ENCODE data around the gene CSNK1A1.
"Not testable (repeated sequence)": the region's sequence is repeated elsewhere in the genome, so short reads cannot be mapped to it uniquely, and the experiment has no call there.

The CSNK1A1 gene

DNA sequence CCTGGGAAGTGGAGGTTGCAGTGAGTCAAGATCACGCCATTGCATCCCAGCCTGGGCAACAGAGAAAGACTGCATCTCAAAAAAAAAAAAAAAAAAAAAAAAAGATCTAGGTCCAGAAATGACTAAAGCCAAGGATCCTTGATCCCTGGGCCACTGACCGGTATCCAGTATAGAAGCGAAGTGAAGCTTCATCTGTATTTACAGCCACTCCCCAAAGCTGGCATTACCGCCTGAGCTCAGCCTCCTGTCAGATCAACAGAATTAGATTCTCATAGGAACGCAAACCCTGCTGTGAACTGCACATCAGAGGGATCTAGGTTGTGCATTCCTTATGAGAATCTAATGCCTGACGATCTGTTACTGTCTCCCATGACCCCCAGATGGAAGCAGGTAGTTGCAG is 9.3 kb downstream of the CSNK1A1 start:
- DNase-seq (ENCODE audit: insufficient read length, low spot score) = no peak
- no peak for FAIRE-seq
- TF ChIP-seq TAF1 (IDR thresholded peaks at IDR 0.05; ENCODE audit: low read depth, low read length) (no peak), POLR2AphosphoS5 (IDR thresholded peaks at IDR 0.05; ENCODE audit: low read depth, low read length) (peak; percentile 56; the same call in 1 of the 2 replicates), SPI1 (IDR thresholded peaks at IDR 0.05; ENCODE audit: low read depth, low read length) (no peak)

- FAIRE-seq (no peak), DNase-seq (ENCODE audit: insufficient read length, low spot score) (no peak)
- TF ChIP-seq SPI1 (IDR thresholded peaks at IDR 0.05; ENCODE audit: low read depth, low read length) = no peak
- no peak for TF ChIP-seq TAF1 (IDR thresholded peaks at IDR 0.05; ENCODE audit: low read depth, low read length)
- no peak for TF ChIP-seq POLR2A (IDR thresholded peaks at IDR 0.05; ENCODE audit: low read depth, low read length)
- no peak for TF ChIP-seq POLR2AphosphoS5 (IDR thresholded peaks at IDR 0.05; ENCODE audit: low read depth, low read length)
- TF ChIP-seq POU2F2 (IDR thresholded peaks at IDR 0.05; ENCODE audit: low read depth, low read length) = no peak
- no peak for TF ChIP-seq PAX5 (IDR thresholded peaks at IDR 0.05; ENCODE audit: insufficient read depth, low read length, severe bottlenecking)
Observed at GRCh38 chr5:149540089-149540488, 11.2 kb downstream of the CSNK1A1 start.

- no peak for DNase-seq (ENCODE audit: insufficient read length, low spot score)
- no peak for TF ChIP-seq TAF1 (IDR thresholded peaks at IDR 0.05; ENCODE audit: low read depth, low read length)
- TF ChIP-seq POU2F2 (IDR thresholded peaks at IDR 0.05; ENCODE audit: low read depth, low read length) = no peak
- TF ChIP-seq SPI1 (IDR thresholded peaks at IDR 0.05; ENCODE audit: low read depth, low read length) = no peak
- TF ChIP-seq PAX5 (IDR thresholded peaks at IDR 0.05; ENCODE audit: insufficient read depth, low read length, severe bottlenecking) = no peak
- no peak for TF ChIP-seq POLR2A (IDR thresholded peaks at IDR 0.05; ENCODE audit: low read depth, low read length)
- no peak for TF ChIP-seq POLR2AphosphoS5 (IDR thresholded peaks at IDR 0.05; ENCODE audit: low read depth, low read length)
- no peak for FAIRE-seq
Observed at GRCh38 chr5:149537374-149537975, 13.8 kb downstream of the CSNK1A1 start.

GRCh38 chr5:149535787-149536186 is 15.5 kb downstream of the CSNK1A1 start:
- not testable (repeated sequence) for FAIRE-seq

DNA sequence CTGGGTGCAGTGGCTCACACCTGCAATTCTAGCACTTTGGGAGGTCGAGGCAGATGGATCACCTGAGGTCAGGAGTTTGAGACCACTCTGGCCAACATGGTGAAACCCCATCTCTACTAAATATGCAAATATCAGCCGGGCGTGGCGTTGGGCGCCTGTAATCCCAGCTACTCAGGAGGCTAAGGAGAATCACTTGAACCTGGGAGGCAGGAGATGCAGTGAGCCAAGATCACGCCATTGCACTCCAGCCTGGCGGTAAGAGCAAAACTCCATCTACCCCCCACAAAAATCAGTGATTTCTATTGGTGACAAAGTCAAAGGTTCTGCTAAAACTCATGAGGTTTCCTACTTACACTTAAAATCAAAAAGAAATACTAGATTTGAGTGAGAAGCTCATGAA is 18.8 kb downstream of the CSNK1A1 start:
- FAIRE-seq = no peak
- DNase-seq (ENCODE audit: insufficient read length, low spot score) = no peak
- TF ChIP-seq POU2F2 (IDR thresholded peaks at IDR 0.05; ENCODE audit: low read depth, low read length) = 0 out of 2 replicates have a peak, but pooled peaks have one; percentile 21
- TF ChIP-seq TAF1 (IDR thresholded peaks at IDR 0.05; ENCODE audit: low read depth, low read length) = no peak

More at GRCh38 chr5:149535787-149536186, 15.5 kb downstream of the CSNK1A1 start:
- not testable (repeated sequence) for DNase-seq (ENCODE audit: insufficient read length, low spot score)

GRCh38 chr5:149529463-149529862 is 21.8 kb downstream of the CSNK1A1 start:
- TF ChIP-seq TAF1 (IDR thresholded peaks at IDR 0.05; ENCODE audit: low read depth, low read length) (no peak), POLR2A (IDR thresholded peaks at IDR 0.05; ENCODE audit: low read depth, low read length) (no peak), POU2F2 (IDR thresholded peaks at IDR 0.05; ENCODE audit: low read depth, low read length) (no peak), POLR2AphosphoS5 (IDR thresholded peaks at IDR 0.05; ENCODE audit: low read depth, low read length) (no peak), PAX5 (IDR thresholded peaks at IDR 0.05; ENCODE audit: insufficient read depth, low read length, severe bottlenecking) (no peak), SPI1 (IDR thresholded peaks at IDR 0.05; ENCODE audit: low read depth, low read length) (no peak)
- FAIRE-seq = peak; percentile 9
- no peak for DNase-seq (ENCODE audit: insufficient read length, low spot score)

GRCh38 chr5:149528281-149529060 is 22.8 kb downstream of the CSNK1A1 start:
- TF ChIP-seq TAF1 (IDR thresholded peaks at IDR 0.05; ENCODE audit: low read depth, low read length) = no peak
- TF ChIP-seq SPI1 (IDR thresholded peaks at IDR 0.05; ENCODE audit: low read depth, low read length) = no peak
- TF ChIP-seq PAX5 (IDR thresholded peaks at IDR 0.05; ENCODE audit: insufficient read depth, low read length, severe bottlenecking) = no peak
- TF ChIP-seq POLR2A (IDR thresholded peaks at IDR 0.05; ENCODE audit: low read depth, low read length) = no peak
- no peak for TF ChIP-seq POLR2AphosphoS5 (IDR thresholded peaks at IDR 0.05; ENCODE audit: low read depth, low read length)
- TF ChIP-seq POU2F2 (IDR thresholded peaks at IDR 0.05; ENCODE audit: low read depth, low read length) = no peak
- no peak for FAIRE-seq
- DNase-seq (ENCODE audit: insufficient read length, low spot score) = no peak

DNA sequence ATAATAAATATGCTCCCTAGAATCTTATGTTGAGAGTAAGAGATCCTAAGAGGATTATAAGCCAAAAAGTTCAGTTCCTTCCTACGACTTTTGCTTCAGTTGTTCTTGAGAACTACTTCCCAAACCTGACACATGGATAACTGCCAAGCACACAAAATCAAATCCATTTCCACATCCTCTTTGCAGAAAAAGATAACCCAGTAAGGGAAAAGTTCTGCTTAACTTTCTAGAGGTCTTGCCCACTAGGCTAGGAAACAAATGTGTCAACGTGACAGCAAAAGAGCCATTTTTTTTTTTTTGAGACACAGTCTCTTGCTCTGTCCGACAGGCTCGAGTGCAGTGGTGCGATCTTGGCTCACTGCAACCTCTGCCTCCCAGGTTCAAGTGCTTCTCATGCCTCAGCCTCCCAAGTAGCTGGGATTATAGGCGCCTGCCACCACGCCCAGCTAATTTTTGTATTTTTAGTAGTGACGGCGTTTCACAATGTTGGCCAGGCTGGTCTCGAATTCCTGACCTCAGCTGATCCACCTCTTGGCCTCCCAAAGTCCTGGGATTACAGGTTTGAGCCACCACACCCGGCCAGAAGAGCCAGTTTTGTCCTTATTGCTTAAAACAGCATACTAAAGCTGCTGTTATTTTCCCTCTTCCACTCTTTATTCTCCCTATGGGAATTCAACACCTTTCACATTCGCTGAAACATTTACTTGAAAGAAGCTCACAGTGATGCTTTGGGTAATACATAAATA is 24.2 kb downstream of the CSNK1A1 start:
- peak; percentile 5 for FAIRE-seq
- DNase-seq (ENCODE audit: insufficient read length, low spot score) = no peak

GRCh38 chr5:149521739-149522685 is 29.2 kb downstream of the CSNK1A1 start:
- no peak for FAIRE-seq
- TF ChIP-seq SPI1 (IDR thresholded peaks at IDR 0.05; ENCODE audit: low read depth, low read length) = no peak
- no peak for TF ChIP-seq TAF1 (IDR thresholded peaks at IDR 0.05; ENCODE audit: low read depth, low read length)
- no peak for TF ChIP-seq POU2F2 (IDR thresholded peaks at IDR 0.05; ENCODE audit: low read depth, low read length)
- no peak for TF ChIP-seq POLR2AphosphoS5 (IDR thresholded peaks at IDR 0.05; ENCODE audit: low read depth, low read length)
- no peak for TF ChIP-seq PAX5 (IDR thresholded peaks at IDR 0.05; ENCODE audit: insufficient read depth, low read length, severe bottlenecking)
- no peak for TF ChIP-seq POLR2A (IDR thresholded peaks at IDR 0.05; ENCODE audit: low read depth, low read length)
- no peak for DNase-seq (ENCODE audit: insufficient read length, low spot score)

More for the DNA sequence above, 24.2 kb downstream of the CSNK1A1 start:
- no peak for TF ChIP-seq POU2F2 (IDR thresholded peaks at IDR 0.05; ENCODE audit: low read depth, low read length)
- no peak for TF ChIP-seq POLR2AphosphoS5 (IDR thresholded peaks at IDR 0.05; ENCODE audit: low read depth, low read length)
- no peak for TF ChIP-seq POLR2A (IDR thresholded peaks at IDR 0.05; ENCODE audit: low read depth, low read length)
- no peak for TF ChIP-seq SPI1 (IDR thresholded peaks at IDR 0.05; ENCODE audit: low read depth, low read length)
- TF ChIP-seq PAX5 (IDR thresholded peaks at IDR 0.05; ENCODE audit: insufficient read depth, low read length, severe bottlenecking) = no peak
- no peak for TF ChIP-seq TAF1 (IDR thresholded peaks at IDR 0.05; ENCODE audit: low read depth, low read length)

Data from GM12891 (cell line).